SK-N-MC (cell line): ENCODE measurements around the gene CASP2.

Source experiments
- DNase-seq: peaks from one replicate; pipeline ENCODE4 v3.0.0-alpha.2; 2011; ENCODE audit warnings: low read depth, low spot score
- H3K27ac ChIP-seq: fragments of 200-600 bp; sonication (generic); 2 replicates; pipeline ENCODE4 v1.5.1; 2016; ENCODE audit warnings: mixed run types
- H3K36me3 ChIP-seq: fragments of 200-600 bp; sonication (generic); 2 replicates; pipeline ENCODE4 v1.6.1; 2017; ENCODE audit warnings: antibody characterized with exemption, low read length, mixed read lengths; ENCODE audit not compliant: insufficient read depth
- H3K4me3 ChIP-seq: fragments of 200-600 bp; sonication (generic); 2 replicates; pipeline ENCODE4 v1.5.1; 2016
- H3K9ac ChIP-seq: fragments of 200-600 bp; sonication (generic); 2 replicates; pipeline ENCODE4 v1.8.0; 2017; ENCODE audit warnings: mixed run types, mixed read lengths; ENCODE audit not compliant: insufficient read length
- H3K9me3 ChIP-seq: fragments of 200-600 bp; sonication (generic); 2 replicates; pipeline ENCODE4 v1.6.1; 2017; ENCODE audit warnings: low read depth, mild to moderate bottlenecking, antibody characterized with exemption, low read length, moderate library complexity, mixed read lengths
- EZH2 ChIP-seq: fragments of 200-600 bp; sonication (generic); IDR thresholded peaks from one replicate; pipeline ENCODE4 v1.6.1; 2017; ENCODE audit warnings: antibody characterized with exemption
- FOXP2 ChIP-seq: optimal IDR thresholded peaks from 2 replicates; pipeline ENCODE3; 2011; ENCODE audit warnings: mild to moderate bottlenecking, moderate library complexity; ENCODE audit not compliant: insufficient read depth; ENCODE audit errors: extremely low read length, control extremely low read depth
- POLR2AphosphoS5 ChIP-seq: IDR thresholded peaks from 2 replicates; pipeline ENCODE4 v1.6.1; 2012; ENCODE audit warnings: mild to moderate bottlenecking, low read depth, low read length, borderline replicate concordance

The CASP2 gene

DNA sequence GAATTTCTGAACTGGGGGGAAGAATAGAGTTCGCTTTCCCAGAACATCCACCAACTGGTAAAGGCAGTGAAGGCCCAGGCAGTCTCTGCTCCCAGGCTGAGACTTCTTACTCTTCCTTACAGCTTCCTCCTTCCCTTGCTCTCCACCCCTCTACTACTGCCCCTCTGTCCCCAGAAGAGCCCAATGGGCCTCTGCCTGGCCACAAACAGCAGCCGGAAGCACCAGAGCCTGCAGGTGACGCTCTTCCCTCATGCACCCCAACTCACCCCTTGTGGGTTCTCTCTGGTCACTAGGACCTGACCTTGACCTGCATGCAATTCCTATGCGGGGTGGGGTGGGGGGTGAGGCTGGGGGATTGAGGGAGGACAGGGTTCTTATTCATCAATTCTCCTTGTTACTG lies 57.9 kb downstream of the CASP2 start:
- Histone ChIP-seq H3K4me3 (no peak overlapping the region), H3K9me3 (no peaks in the 10 kb centered on the region), H3K27ac (no peak overlapping the region), H3K9ac (no peak overlapping the region), H3K36me3 (no peaks in the 10 kb centered on the region)
- no peak for DNase-seq
- TF ChIP-seq FOXP2 (no peak), POLR2AphosphoS5 (no peak)

DNA sequence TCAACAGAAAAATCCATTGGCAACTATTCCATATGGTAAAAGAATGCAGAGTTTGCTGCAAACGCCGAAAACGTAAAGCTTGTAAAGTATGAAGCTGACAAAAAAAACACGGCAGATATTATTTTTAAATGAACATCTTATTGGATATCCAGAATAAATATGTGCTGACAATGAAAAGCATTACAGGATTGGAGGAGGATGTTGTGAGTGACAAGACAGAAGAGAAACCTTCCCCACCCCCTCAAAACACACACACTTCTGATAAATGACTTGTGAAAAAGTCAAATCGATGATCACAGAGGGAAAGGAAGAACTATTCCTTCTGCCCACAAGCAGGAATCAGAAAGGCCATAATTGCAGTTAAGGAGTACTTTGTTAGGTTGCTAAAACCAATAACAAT lies 59.8 kb downstream of the CASP2 start:
- no peak overlapping the region for H3K4me3 ChIP-seq
- TF ChIP-seq EZH2 (no peak), FOXP2 (no peak), POLR2AphosphoS5 (no peak)

DNA sequence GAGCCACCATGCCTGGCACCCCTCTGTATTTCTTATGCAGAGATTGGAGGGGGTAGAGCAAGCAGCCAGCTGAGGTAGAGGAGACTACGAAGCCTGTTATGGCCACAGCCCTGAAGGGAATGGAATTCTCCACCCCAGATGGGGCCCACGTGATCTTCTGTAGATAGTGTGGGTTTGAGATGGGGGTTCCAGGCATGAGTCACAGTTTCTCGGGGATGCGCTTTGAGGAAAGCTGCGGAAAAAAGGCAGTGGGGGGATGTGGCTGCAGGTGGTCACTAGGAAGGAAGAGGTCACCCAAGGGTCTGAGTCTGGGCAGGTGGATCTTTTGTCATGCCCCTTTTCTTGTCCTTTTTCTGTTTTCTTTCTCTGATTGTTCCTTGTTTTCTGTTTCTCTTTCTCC lies 62.9 kb downstream of the CASP2 start:
- TF ChIP-seq EZH2: no peak
- no peak for TF ChIP-seq POLR2AphosphoS5
- no peak for TF ChIP-seq FOXP2
- no peak overlapping the region for H3K27ac ChIP-seq
- no peak overlapping the region for H3K9ac ChIP-seq
- H3K4me3 ChIP-seq: no peak overlapping the region
- no peaks in the 10 kb centered on the region for H3K36me3 ChIP-seq
- no peaks in the 10 kb centered on the region for H3K9me3 ChIP-seq
- no peak for DNase-seq

More for the DNA sequence above, 59.8 kb downstream of the CASP2 start:
- Histone ChIP-seq H3K9ac (no peak overlapping the region), H3K9me3 (no peaks in the 10 kb centered on the region), H3K36me3 (no peaks in the 10 kb centered on the region), H3K27ac (no peak overlapping the region)
- DNase-seq: no peak

DNA sequence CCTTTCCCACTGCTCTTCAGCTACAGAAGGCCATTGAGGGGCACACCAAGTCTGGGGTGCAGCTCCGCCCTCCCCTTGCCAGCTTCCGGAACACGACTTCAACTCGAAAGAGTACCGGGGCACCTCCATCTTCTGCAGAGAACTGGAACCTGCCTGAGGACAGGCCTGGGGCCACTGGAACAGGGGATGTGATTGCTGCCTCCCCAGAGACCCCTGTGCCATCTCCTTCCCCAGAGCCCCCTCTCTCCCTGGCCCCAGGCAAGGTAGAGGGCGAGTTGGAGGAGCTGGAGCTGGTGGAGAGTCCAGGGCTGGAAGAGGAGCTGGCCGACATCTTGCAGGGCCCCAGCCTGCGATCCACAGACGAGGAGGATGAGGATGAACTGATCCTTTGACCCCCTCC lies 63.4 kb downstream of the CASP2 start:
- no peak overlapping the region for H3K9ac ChIP-seq
- no peak overlapping the region for H3K4me3 ChIP-seq
- H3K36me3 ChIP-seq: no peaks in the 10 kb centered on the region
- DNase-seq: no peak
- H3K27ac ChIP-seq: no peak overlapping the region
- TF ChIP-seq FOXP2 (no peak), POLR2AphosphoS5 (no peak), EZH2 (no peak)
- H3K9me3 ChIP-seq: no peaks in the 10 kb centered on the region

DNA sequence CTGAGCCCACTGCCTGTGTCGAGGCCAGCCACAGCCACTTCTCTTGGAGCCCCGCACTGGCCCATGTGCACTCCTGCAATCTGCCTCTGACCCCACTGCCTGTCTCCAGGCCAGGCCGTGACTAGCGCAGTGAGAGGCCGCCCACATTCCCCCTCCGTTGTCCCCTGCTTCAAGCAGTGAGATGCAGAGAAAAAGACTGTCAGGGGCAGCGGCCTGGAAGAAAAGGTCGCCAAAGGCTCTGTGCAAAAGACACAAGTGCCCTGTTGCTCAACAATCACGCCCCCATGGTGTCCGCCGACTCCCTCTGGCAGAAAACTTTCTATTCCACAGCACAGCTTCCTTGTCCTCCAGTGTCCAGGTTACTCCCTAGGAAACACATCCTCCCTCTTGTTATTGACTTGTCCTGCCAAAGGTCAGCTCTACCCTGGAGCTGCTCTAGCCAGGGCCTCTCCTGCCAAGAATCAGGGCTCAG lies 64.4 kb downstream of the CASP2 start:
- no peak overlapping the region for H3K27ac ChIP-seq
- no peak overlapping the region for H3K4me3 ChIP-seq

DNA sequence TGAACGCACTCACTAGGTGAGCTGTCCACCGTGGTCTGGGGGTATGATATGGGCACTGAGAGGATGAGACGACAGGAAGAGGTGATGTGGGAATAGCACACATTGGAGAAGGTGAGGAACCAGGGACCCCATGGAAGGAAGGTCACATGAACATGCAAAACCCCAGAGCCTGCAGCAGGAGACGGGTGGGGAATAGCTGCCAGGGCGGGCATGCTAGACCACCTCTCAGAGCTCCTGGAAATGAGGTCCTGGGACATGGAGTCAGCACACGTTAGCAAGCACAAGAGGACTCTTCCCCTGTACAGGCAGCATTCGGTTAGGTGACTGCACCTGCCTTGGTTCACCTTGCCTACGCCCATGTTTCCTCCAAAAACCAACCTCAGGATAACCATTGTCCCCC lies 66.2 kb downstream of the CASP2 start:
- no peaks in the 10 kb centered on the region for H3K9me3 ChIP-seq
- no peak for DNase-seq
- TF ChIP-seq FOXP2 (no peak), POLR2AphosphoS5 (no peak), EZH2 (no peak)
- H3K27ac ChIP-seq: no peak overlapping the region
- no peaks in the 10 kb centered on the region for H3K36me3 ChIP-seq
- H3K4me3 ChIP-seq: no peak overlapping the region
- H3K9ac ChIP-seq: no peak overlapping the region

More for the DNA sequence above, 64.4 kb downstream of the CASP2 start:
- Histone ChIP-seq H3K9me3 (no peaks in the 10 kb centered on the region), H3K9ac (no peak overlapping the region), H3K36me3 (no peaks in the 10 kb centered on the region)
- no peak for TF ChIP-seq EZH2
- TF ChIP-seq FOXP2: no peak
- TF ChIP-seq POLR2AphosphoS5: no peak
- DNase-seq: no peak

DNA sequence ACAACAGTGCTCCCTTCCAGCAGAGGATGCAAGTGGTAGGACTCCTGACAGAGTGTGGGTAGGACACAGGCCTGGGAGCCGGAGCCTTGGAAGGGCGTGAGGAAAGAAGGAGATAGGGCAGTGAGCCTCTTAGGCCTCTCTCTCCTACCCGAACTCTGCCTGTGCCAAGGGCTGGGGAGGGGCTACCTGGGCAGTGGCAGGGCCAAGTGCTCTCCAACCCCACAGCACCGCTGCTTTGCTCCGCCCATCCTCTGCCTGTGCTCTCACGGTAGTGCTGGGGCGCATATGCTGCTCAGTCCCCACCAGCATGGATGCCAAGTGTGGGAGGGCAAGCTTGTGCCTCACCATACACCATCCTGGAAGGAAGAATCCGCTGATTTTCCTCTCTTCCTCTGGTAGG lies 66.8 kb downstream of the CASP2 start:
- Histone ChIP-seq H3K27ac (no peak overlapping the region), H3K9ac (no peak overlapping the region), H3K4me3 (no peak overlapping the region), H3K9me3 (no peaks in the 10 kb centered on the region), H3K36me3 (no peaks in the 10 kb centered on the region)
- TF ChIP-seq POLR2AphosphoS5 (no peak), EZH2 (no peak), FOXP2 (no peak)
- no peak for DNase-seq

DNA sequence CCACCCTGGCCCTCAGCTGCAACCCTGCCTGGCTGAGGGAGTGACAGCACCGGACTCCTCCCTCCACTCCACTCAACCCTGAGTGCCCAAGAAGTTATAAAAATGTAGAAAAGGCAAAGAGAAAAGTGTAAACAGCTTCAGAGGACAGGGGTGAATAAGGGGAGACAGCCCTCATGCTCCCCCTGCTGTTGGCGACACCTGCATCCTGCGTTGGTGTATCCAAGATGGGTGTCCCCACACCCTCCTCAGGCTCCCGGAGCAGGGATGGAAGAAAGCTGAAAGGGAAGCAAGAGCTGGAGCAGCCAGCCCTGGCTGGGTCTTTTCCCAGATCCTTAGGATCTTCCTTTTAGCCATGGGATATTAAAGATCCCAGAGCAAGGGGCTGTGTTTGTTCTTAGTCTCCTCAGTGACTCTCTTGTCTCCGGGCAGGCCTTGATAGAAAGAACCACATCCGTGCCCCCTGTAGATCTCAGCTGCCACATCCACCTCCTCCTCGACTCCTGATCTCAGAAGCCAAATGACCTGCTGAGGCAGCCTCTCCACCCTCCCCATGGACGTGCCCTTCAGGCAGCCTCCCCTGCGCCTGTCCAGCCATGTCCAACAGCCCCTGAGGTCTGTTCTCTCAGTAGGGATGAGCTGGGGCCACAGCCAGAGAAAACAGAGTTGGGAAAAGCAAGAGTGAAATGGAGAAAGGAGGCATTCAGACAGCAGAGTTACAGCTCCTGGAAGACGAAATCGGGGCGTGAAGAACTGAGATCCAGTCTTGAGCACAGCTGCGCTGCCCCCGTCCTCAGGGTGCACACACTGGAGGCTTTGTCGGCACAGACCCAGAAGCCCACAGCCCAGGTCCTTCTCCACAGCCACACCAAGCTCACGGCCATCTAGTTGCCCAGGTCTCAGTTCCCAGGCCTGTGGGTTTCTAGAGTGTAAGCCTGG lies 67.6 kb downstream of the CASP2 start:
- Histone ChIP-seq H3K9ac (no peak overlapping the region), H3K27ac (no peak overlapping the region), H3K4me3 (no peak overlapping the region), H3K9me3 (no peaks in the 10 kb centered on the region), H3K36me3 (no peaks in the 10 kb centered on the region)
- no peak for TF ChIP-seq FOXP2
- TF ChIP-seq EZH2: no peak
- no peak for TF ChIP-seq POLR2AphosphoS5
- DNase-seq: no peak
